HCT116 (cell line): ENCODE measurements around the gene KRT77. TPM values are rescaled to one million over a fixed set of nuclear protein-coding genes. Genes with fewer than 3 reads are reported as not detected.

Experiments
- ATAC-seq: fragments of 200-7000 bp; cut with Tn5 transposase; 2 replicates; pipeline ENCODE4 v1.9.1; 2020; ENCODE audit warnings: mild to moderate bottlenecking, moderate library complexity
- BruUV-seq: library from RNA; stranded (reverse); fragments of 400-500 nt; replicated peaks from 2 replicates; lab custom pipeline; 2021; lab: Mats Ljungman, UMichigan
- CTCF ChIA-PET: fragments of 300-600 bp; sonication (Branson Sonifier 250); formaldehyde crosslinking; loops from one replicate; lab custom pipeline; 2021; ENCODE audit warnings: antibody characterized with exemption; lab: Charles Lee
- POLR2A ChIA-PET: fragments of 300-600, 350-600 bp; sonication (Branson Sonifier 250); formaldehyde crosslinking; loops from one replicate; lab custom pipeline; 2021; ENCODE audit warnings: antibody characterized with exemption; lab: Charles Lee
- RAD21 ChIA-PET, 2 experiments: fragments of 300-600 bp; sonication (Branson Sonifier 250); formaldehyde crosslinking; loops; one replicate each; lab custom pipeline; 2023; ENCODE audit warnings: low total read pairs in 2 of 2; ENCODE audit not compliant: uncharacterized antibody in 2 of 2, unreplicated experiment in 2 of 2, low non-redundant PET in 1 of 2; lab: Charles Lee
- DNase-seq: peaks from one replicate; pipeline ENCODE4 v3.0.0-alpha.2; 2010; ENCODE audit warnings: low read depth, low spot score
- H2AFZ ChIP-seq: fragments of 200-600 bp; shearing (Covaris generic), sonication (generic); 2 replicates; pipeline ENCODE4 v1.6.1; 2017; ENCODE audit warnings: low read depth, mixed run types, mixed read lengths, antibody characterized with exemption, low read length; ENCODE audit not compliant: poor library complexity, severe bottlenecking
- H3K27ac ChIP-seq: 2 replicates; pipeline ENCODE4 v1.5.1; 2012; ENCODE audit warnings: low read depth, low read length
- H3K27me3 ChIP-seq: fragments of 200-600 bp; sonication (generic); 2 replicates; pipeline ENCODE4 v1.6.1; 2016; ENCODE audit warnings: mixed run types, low read length, mixed read lengths; ENCODE audit not compliant: insufficient read depth
- H3K36me3 ChIP-seq, 2 experiments: fragments of 200-500 bp in 1 of 2; fragments of 200-600 bp in 1 of 2; sonication (Bioruptor generic) in 1 of 2; sonication (generic) in 1 of 2; 2 replicates each; pipeline versions ENCODE4 v1.5.1 to v1.6.1; 2014 to 2016; ENCODE audit warnings: low read length in 2 of 2, inconsistent platforms in 1 of 2, mixed read lengths in 1 of 2, mixed run types in 1 of 2; ENCODE audit not compliant: insufficient read depth in 2 of 2, control insufficient read depth in 1 of 2
- H3K4me1 ChIP-seq, 2 experiments: fragments of 200-600 bp in 1 of 2; sonication (generic) in 1 of 2; 2 replicates each; pipeline versions ENCODE4 v1.5.1 to v1.6.1; 2012 to 2017; ENCODE audit warnings: low read length in 2 of 2, inconsistent platforms in 1 of 2, mild to moderate bottlenecking in 1 of 2, mixed read lengths in 1 of 2, mixed run types in 1 of 2, moderate library complexity in 1 of 2; ENCODE audit not compliant: insufficient read depth in 2 of 2, control insufficient read depth in 1 of 2
- H3K4me2 ChIP-seq: fragments of 200-600 bp; sonication (generic); 2 replicates; pipeline ENCODE4 v1.6.1; 2017; ENCODE audit warnings: mixed run types, low read length, mixed read lengths
- H3K4me3 ChIP-seq, 2 experiments: fragments of 200-600 bp in 1 of 2; sonication (generic) in 1 of 2; replicated peaks in 1 of 2; 2 replicates each; pipeline ENCODE4 v1.5.1; 2011 to 2016; ENCODE audit warnings: low read length in 2 of 2, control low read depth in 1 of 2, low read depth in 1 of 2, mild to moderate bottlenecking in 1 of 2, mixed read lengths in 1 of 2, mixed run types in 1 of 2
- H3K79me2 ChIP-seq: fragments of 200-600 bp; sonication (generic); 2 replicates; pipeline ENCODE4 v1.6.1; 2017; ENCODE audit warnings: mild to moderate bottlenecking, mixed run types, low read length, moderate library complexity, mixed read lengths; ENCODE audit not compliant: insufficient read depth
- H3K9ac ChIP-seq: fragments of 200-600 bp; sonication (generic); 2 replicates; pipeline ENCODE4 v1.6.1; 2016; ENCODE audit warnings: low read length, mixed read lengths
- H3K9me2 ChIP-seq: fragments of 200-600 bp; sonication (generic), shearing (Covaris generic); 2 replicates; pipeline ENCODE4 v1.6.1; 2017; ENCODE audit warnings: mixed run types, mild to moderate bottlenecking, moderate library complexity; ENCODE audit not compliant: insufficient read depth
- H3K9me3 ChIP-seq, 2 experiments: fragments of 200-500 bp in 1 of 2; fragments of 200-600 bp in 1 of 2; sonication (Bioruptor generic) in 1 of 2; sonication (generic) in 1 of 2; 2 replicates each; pipeline ENCODE4 v1.6.1; 2014 to 2017; ENCODE audit warnings: low read length in 2 of 2, mixed read lengths in 2 of 2, inconsistent platforms in 1 of 2, low read depth in 1 of 2, mild to moderate bottlenecking in 1 of 2, mixed run types in 1 of 2, moderate library complexity in 1 of 2; ENCODE audit not compliant: control insufficient read depth in 1 of 2, insufficient read depth in 1 of 2
- H4K20me1 ChIP-seq: fragments of 200-600 bp; sonication (generic), shearing (Covaris generic); 2 replicates; pipeline ENCODE4 v1.6.1; 2017; ENCODE audit warnings: mixed run types, mild to moderate bottlenecking, moderate library complexity; ENCODE audit not compliant: insufficient read depth
- ATF3 ChIP-seq: IDR thresholded peaks from 2 replicates; pipeline ENCODE4 v1.6.1; 2012
- CTCF ChIP-seq, 3 experiments: fragments of 200-600 bp in 1 of 3; sonication (generic) in 1 of 3; IDR thresholded peaks in 2 of 3; conservative IDR thresholded peaks in 1 of 3; 2 replicates each; pipeline ENCODE4 v1.5.1; 2012 to 2017; ENCODE audit warnings: low read depth in 2 of 3, low read length in 2 of 3, antibody characterized with exemption in 1 of 3, borderline replicate concordance in 1 of 3, control low read depth in 1 of 3, mild to moderate bottlenecking in 1 of 3, mixed read lengths in 1 of 3, mixed run types in 1 of 3, moderate library complexity in 1 of 3; ENCODE audit not compliant: insufficient read depth in 1 of 3
- EGR1 ChIP-seq: IDR thresholded peaks from 2 replicates; pipeline ENCODE4 v1.6.1; 2012; ENCODE audit warnings: low read depth
- ELF1 ChIP-seq: IDR thresholded peaks from 2 replicates; pipeline ENCODE4 v1.6.1; 2012; ENCODE audit warnings: low read depth, borderline replicate concordance
- JUND ChIP-seq: IDR thresholded peaks from 2 replicates; pipeline ENCODE4 v1.6.1; 2012
- RAD21 ChIP-seq: IDR thresholded peaks from 2 replicates; pipeline ENCODE4 v1.6.1; 2012; ENCODE audit warnings: low read depth, mild to moderate bottlenecking
- SIN3A ChIP-seq: IDR thresholded peaks from 2 replicates; pipeline ENCODE4 v1.6.1; 2012; ENCODE audit warnings: low read depth
- SP1 ChIP-seq: IDR thresholded peaks from 2 replicates; pipeline ENCODE4 v1.6.1; 2012; ENCODE audit warnings: low read depth
- SRF ChIP-seq: IDR thresholded peaks from 2 replicates; pipeline ENCODE4 v1.6.1; 2012; ENCODE audit warnings: low read depth
- TCF7L2 ChIP-seq: IDR thresholded peaks from 2 replicates; pipeline ENCODE4 v1.7.0; 2011; ENCODE audit warnings: borderline replicate concordance, inconsistent platforms; ENCODE audit not compliant: insufficient read depth, insufficient read length; ENCODE audit errors: extremely low read depth
- ZNF274 ChIP-seq: fragments of 200-500 bp; sonication (Bioruptor generic); IDR thresholded peaks from 2 replicates; pipeline ENCODE4 v1.6.1; 2014; ENCODE audit warnings: mild to moderate bottlenecking, low read depth, low read length, inconsistent platforms
- intact Hi-C: fragments of 100-400 bp; cut with micrococcal nuclease; formaldehyde crosslinking; loops from 2 replicates; pipeline ENCODE4 v1.10.0; 2022
- total RNA-seq: library from RNA; stranded (reverse); gene quantifications from one replicate; pipeline ENCODE4 v1.2.1, GENCODE V29; 2021; ENCODE audit not compliant: unreplicated experiment

KRT77 gene
- total RNA-seq, 1 experiment from 2014 or later, result not detected

- Histone ChIP-seq H3K4me1 (peaks cover 0 to 23% of the 10 kb centered on the region in 2 experiments; a peak in 2 of 4 replicates), H3K79me2 (no peaks in the 10 kb centered on the region), H2AFZ (no peak overlapping the region), H3K4me3 (no peak overlapping the region), H4K20me1 (no peaks in the 10 kb centered on the region), H3K27me3 (peaks cover 12% of the 10 kb centered on the region; the same call in 1 of the 2 replicates), H3K9me3 (no peaks in the 10 kb centered on the region), H3K9me2 (no peaks in the 10 kb centered on the region), H3K4me2 (peak overlapping the region; percentile 39; the same call in 1 of the 2 replicates), H3K27ac (no peak overlapping the region), H3K36me3 (no peaks in the 10 kb centered on the region), H3K9ac (no peak overlapping the region)
- ATAC-seq (no peak), DNase-seq (no peak)
- TF ChIP-seq EGR1 (no peak), TCF7L2 (no peak), SIN3A (no peak), SRF (no peak), ZNF274 (no peak), SP1 (no peak), JUND (no peak)
- intact Hi-C loops, result no loop called here
- no TSS peak for BruUV-seq
- RAD21 ChIA-PET, result no interaction called here
- POLR2A ChIA-PET, result interaction anchor here (1.3 kb wide), 1 partner anchor 192 kb away, joined by 3 read pairs; no protein-coding TSS in a partner anchor
- CTCF ChIA-PET, result interaction anchor here (1.6 kb wide), 1 partner anchor 301 kb away, joined by 3 read pairs; no protein-coding TSS in a partner anchor
Observed at GRCh38 chr12:52673217-52673616, 30.1 kb downstream of the KRT77 start.

- BruUV-seq, result no TSS peak
- no peaks in the 10 kb centered on the region for H4K20me1 ChIP-seq
- CTCF ChIA-PET, result interaction anchor here (1.0 to 1.6 kb wide), 2 partner anchors 193 to 300 kb away, joined by 3 read pairs; no protein-coding TSS in a partner anchor
- peaks cover 0 to 23% of the 10 kb centered on the region in 2 experiments; a peak in 2 of 4 replicates for H3K4me1 ChIP-seq
- DNase-seq (peak; percentile 27), ATAC-seq (peak; percentile 85)
- peaks cover 9% of the 10 kb centered on the region; the same call in 1 of the 2 replicates for H3K27me3 ChIP-seq
- H3K36me3 ChIP-seq, result no peaks in the 10 kb centered on the region
- H3K4me2 ChIP-seq, result peak overlapping the region; percentile 39
- H3K9me3 ChIP-seq, result no peaks in the 10 kb centered on the region
- H3K27ac ChIP-seq, result no peak overlapping the region
- H3K9ac ChIP-seq, result no peak overlapping the region
- intact Hi-C loops, result no loop called here
- TF ChIP-seq JUND (0 out of 2 replicates have a peak, but pooled peaks have one; percentile 21), ELF1 (no peak), RAD21 (no peak), CTCF (IDR thresholded peaks at IDR 0.05 in 2 of 3, conservative IDR thresholded peaks at IDR 0.05 in 1 of 3; ENCODE audit: borderline replicate concordance in 1 of 3, insufficient read depth in 1 of 3, low read depth in 2 of 3, low read length in 2 of 3) (no peak), ATF3 (no peak), SIN3A (0 out of 2 replicates have a peak, but pooled peaks have one; percentile 28)
- RAD21 ChIA-PET, result no interaction called here
- H3K79me2 ChIP-seq, result no peaks in the 10 kb centered on the region
- H3K9me2 ChIP-seq, result no peaks in the 10 kb centered on the region
- H3K4me3 ChIP-seq, result no peak overlapping the region
- POLR2A ChIA-PET, result interaction anchor here (1.3 kb wide), 1 partner anchor 193 kb away, joined by 3 read pairs; no protein-coding TSS in a partner anchor
- no peak overlapping the region for H2AFZ ChIP-seq
Observed at GRCh38 chr12:52672321-52672933, 30.9 kb downstream of the KRT77 start.
